Muscle of arm (tissue), 12 donors: Measurements from ENCODE around the gene SLC14A1. TPM values are rescaled to one million over a fixed set of nuclear protein-coding genes. Genes with fewer than 3 reads are reported as not detected.

ENCODE experiments used
- DNase-seq: peaks from one replicate; pipeline ENCODE4 v3.0.0-alpha.2; 2013
- polyA plus RNA-seq, 12 donors: library from polyadenylated mRNA; unstranded; fragments of 120-200 nt; gene quantifications; one replicate each; pipeline ENCODE4 v1.2.1, GENCODE V29; 2013; ENCODE audit not compliant: insufficient read length in 12 of 12

The SLC14A1 gene
- polyA plus RNA-seq, 12 donors, result 0.67 to 6.2 (median 1.4) TPM; not detected in 2

GRCh38 chr18:45793264-45793965 is 69.4 kb downstream of the SLC14A1 start:
- no peak for DNase-seq

DNA sequence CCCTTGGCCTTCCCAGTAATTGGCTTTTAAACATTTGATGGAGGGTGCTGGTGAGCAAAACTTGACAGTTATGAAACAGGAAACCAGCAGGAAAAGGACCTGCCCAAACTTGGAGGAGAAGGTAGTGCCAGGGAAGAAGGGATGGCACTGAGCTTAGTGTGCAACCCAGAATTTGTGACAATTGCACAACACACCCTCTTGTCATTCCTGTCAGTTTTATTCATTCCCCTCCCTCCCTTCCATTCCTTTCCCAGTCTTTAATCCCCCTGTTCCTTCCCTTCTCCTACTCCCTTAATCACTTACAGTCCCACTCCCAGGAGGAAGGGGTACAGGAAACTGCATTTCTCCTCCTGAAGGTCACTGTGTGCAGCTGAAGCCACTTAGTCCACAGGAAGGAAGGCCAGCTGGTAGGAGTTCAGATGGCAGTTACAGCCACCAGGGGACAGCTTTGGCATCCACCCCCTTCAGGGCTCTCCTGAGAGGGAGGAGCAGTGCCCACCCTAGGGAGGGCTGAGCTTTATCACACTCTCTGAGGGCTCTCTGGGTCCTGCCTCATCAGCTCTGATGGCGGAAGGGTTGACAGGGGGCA is 77.5 kb downstream of the SLC14A1 start:
- DNase-seq, result no peak

Other genes starting within 250 kb of the SLC14A1 start
- under 1 TPM in 6 of 12 donors, not detected in 6; 0.03 to 0.17 (median 0.03) TPM for gene SLC14A2, start 108.7 kb upstream of the SLC14A1 start, polyA plus RNA-seq
- under 1 TPM in 8 of 12 donors, not detected in 4; 0.13 to 0.34 (median 0.18) TPM for gene SIGLEC15, start 101.5 kb downstream of the SLC14A1 start, polyA plus RNA-seq
- gene EPG5, start 243.1 kb downstream of the SLC14A1 start, polyA plus RNA-seq, result 10 to 100 TPM in 9 of 12 donors, 1 to 10 TPM in 2, not detected in 1; 9.1 to 21.9 (median 14.9) TPM